SHP77 treated with DMSO at 0.1 percent for 48 hours (cell line): ENCODE results near the gene KRTAP6-3.

Experiments used
- DNase-seq: peaks from one replicate; lab custom pipeline; 2025; lab: John Stamatoyannopoulos, UW

KRTAP6-3 gene

GRCh38 chr21:30625449-30626165 lies 33.4 kb downstream of the KRTAP6-3 start:
- no peak for DNase-seq

GRCh38 chr21:30628109-30628508 lies 35.9 kb downstream of the KRTAP6-3 start:
- DNase-seq: no peak

- DNase-seq: no peak
Measured at GRCh38 chr21:30629200-30629599, 37.0 kb downstream of the KRTAP6-3 start.

- no peak for DNase-seq
Measured at GRCh38 chr21:30634906-30635305, 42.7 kb downstream of the KRTAP6-3 start, which contains the start of gene KRTAP20-2. TSS of gene KRTAP20-2 (plus strand) at chr21:30635206. CDS start at chr21:30635264, 58 bp downstream.

- DNase-seq: no peak
Measured at GRCh38 chr21:30638686-30639085, 46.4 kb downstream of the KRTAP6-3 start.

GRCh38 chr21:30642564-30642963 lies 50.3 kb downstream of the KRTAP6-3 start, which contains the start of gene KRTAP20-3:
TSS of gene KRTAP20-3 (plus strand) at chr21:30642864.
- no peak for DNase-seq
